ENCODE results near the gene RAB3GAP2.
A peak's percentile ranks its signal among the peaks of the same experiment; 100 is the strongest.
"Not testable (repeated sequence)": the region's sequence is repeated elsewhere in the genome, so short reads cannot be mapped to it uniquely, and the experiment has no call there.

The RAB3GAP2 gene, protein sequence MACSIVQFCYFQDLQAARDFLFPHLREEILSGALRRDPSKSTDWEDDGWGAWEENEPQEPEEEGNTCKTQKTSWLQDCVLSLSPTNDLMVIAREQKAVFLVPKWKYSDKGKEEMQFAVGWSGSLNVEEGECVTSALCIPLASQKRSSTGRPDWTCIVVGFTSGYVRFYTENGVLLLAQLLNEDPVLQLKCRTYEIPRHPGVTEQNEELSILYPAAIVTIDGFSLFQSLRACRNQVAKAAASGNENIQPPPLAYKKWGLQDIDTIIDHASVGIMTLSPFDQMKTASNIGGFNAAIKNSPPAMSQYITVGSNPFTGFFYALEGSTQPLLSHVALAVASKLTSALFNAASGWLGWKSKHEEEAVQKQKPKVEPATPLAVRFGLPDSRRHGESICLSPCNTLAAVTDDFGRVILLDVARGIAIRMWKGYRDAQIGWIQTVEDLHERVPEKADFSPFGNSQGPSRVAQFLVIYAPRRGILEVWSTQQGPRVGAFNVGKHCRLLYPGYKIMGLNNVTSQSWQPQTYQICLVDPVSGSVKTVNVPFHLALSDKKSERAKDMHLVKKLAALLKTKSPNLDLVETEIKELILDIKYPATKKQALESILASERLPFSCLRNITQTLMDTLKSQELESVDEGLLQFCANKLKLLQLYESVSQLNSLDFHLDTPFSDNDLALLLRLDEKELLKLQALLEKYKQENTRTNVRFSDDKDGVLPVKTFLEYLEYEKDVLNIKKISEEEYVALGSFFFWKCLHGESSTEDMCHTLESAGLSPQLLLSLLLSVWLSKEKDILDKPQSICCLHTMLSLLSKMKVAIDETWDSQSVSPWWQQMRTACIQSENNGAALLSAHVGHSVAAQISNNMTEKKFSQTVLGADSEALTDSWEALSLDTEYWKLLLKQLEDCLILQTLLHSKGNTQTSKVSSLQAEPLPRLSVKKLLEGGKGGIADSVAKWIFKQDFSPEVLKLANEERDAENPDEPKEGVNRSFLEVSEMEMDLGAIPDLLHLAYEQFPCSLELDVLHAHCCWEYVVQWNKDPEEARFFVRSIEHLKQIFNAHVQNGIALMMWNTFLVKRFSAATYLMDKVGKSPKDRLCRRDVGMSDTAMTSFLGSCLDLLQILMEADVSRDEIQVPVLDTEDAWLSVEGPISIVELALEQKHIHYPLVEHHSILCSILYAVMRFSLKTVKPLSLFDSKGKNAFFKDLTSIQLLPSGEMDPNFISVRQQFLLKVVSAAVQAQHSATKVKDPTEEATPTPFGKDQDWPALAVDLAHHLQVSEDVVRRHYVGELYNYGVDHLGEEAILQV (N-terminal part only)

DNA sequence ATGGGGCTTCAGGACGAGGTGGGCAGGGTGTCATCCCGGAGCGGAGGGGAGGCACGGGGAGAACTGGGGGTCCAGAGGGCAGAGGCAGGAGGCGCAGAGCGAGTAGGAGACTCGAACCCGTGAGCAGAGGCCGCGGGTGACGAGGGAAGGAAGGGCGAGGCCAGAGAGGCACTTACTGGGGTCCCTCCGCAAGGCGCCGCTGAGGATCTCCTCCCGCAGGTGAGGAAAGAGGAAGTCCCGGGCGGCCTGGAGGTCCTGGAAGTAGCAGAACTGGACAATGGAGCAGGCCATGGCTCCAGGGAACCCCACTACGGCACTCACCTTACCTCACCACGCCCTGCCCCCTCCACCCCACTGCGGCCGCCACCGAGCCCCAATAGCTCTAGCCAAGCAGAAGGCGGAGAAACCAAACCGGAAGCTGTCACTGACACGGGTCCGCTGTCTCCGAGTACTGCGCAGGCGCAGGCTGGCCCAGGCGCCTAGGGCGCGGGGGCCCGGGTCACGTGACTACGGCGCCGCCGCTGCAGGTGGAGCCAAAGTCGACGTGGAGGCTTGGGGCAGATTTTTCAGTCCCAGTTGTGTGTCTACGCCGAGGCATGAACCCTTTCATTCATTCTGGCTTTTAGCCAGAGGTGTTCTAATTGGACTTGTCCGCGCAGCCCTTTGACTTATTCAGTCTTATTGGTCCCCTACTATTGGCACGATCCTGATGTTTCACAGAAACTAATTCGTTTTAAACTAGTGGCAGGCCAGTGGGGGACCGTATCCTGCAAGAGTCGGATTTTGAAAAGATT, at the start of gene RAB3GAP2:
Gene RAB3GAP2, minus strand, starts transcription at position 407 of the 794 bp plus-strand sequence. Its CDS starts 116 bp downstream, at position 291.
- peak; percentile 75 for DNase-seq

DNA sequence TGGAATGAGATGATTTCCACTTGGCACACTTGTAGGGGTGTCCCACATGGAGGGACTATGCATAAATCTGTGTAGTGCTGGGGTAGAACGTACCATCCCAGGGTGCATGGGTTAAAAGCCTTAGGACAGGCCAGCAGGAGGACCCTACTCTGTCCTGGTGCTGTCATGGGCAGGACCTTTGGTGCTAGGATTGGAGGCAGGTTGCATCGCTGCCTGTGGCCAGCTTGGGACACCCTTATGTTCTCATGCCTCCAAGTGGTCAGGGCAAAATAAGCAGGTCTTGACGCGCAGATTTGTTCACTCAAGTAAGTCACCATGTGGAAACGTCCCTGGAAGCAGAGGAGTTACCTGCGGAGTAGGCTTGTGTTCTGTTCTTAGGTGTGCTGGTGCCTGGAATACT, 49.5 kb upstream of the RAB3GAP2 start:
- no peak for DNase-seq

DNA sequence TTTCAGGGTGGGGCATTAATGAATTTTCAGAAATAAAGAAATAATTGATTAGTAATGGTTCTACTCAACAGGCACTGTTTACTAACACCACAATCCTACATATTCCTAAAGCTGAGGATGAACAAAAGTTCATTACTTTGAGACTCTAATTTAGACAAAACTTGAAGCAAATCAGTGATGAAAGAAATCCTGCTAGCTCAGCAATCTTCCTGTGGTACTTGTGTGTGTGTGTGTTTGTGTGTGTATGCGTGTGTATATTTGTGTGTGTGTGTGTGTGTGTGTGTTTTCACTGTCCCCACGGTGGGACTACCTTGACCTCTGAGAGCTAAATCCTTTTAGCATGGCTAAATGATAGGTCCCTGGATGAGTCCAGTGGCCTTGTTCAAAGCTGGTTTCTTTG, 48.5 kb upstream of the RAB3GAP2 start:
- no peak for DNase-seq

DNA sequence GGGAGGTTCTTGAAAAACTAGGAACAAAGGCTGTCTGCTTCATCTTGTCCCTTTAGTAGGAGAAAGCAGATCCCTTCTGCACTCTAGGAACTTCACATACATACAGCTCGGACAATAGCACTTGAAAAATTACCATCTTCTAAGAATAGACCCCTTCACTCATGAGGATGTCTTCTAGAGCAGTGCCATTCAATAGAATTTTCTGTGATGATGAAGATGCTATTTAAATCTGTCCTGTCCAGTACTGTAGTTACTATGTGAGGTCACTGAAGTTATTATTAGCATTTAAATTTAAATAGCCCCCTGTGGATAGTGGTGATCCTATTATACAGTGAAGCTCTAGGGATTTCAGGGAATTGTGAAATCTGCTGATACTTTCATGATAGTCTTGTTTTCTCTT, 46.4 kb upstream of the RAB3GAP2 start:
- DNase-seq, result no peak

DNA sequence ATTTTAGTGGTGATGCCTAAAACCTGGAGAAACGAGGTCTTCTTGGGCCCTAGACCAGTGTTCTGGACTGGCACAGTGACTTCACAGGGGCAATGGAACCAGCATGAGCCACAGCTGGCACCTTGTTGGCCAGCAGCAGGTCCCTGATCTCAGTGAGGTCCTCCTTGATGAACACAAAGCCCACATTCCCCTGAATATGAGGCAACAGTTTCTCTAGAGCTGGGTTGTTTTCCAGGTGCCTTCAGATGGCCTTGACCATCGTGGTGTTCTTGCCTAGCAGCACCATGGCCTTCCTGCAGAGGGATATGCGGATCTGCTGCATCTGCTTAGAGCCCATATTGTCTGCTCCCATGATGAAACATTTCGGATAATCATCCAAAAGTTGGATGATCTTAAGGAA, 44.9 kb upstream of the RAB3GAP2 start:
- no peak for DNase-seq

DNA sequence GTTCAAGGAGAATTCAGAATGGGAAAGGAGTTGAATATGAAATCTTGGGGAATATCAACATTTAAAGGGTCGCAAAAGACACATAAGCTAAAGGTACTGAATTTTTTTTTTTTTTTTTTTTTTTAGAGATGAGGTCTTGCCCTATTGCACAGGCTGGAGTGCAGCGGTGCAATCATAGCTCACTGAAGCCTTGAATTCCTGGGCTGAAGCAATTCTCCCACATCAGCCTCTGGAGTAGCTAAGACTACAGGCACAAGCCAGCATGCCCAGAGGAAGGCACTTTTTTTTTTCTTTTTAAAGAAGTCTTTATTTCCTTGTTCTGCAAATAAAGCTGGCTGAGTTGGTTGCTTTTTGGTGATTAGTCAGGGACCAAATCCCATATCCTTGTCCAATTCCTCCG, 44.1 kb upstream of the RAB3GAP2 start:
- no peak for DNase-seq

DNA sequence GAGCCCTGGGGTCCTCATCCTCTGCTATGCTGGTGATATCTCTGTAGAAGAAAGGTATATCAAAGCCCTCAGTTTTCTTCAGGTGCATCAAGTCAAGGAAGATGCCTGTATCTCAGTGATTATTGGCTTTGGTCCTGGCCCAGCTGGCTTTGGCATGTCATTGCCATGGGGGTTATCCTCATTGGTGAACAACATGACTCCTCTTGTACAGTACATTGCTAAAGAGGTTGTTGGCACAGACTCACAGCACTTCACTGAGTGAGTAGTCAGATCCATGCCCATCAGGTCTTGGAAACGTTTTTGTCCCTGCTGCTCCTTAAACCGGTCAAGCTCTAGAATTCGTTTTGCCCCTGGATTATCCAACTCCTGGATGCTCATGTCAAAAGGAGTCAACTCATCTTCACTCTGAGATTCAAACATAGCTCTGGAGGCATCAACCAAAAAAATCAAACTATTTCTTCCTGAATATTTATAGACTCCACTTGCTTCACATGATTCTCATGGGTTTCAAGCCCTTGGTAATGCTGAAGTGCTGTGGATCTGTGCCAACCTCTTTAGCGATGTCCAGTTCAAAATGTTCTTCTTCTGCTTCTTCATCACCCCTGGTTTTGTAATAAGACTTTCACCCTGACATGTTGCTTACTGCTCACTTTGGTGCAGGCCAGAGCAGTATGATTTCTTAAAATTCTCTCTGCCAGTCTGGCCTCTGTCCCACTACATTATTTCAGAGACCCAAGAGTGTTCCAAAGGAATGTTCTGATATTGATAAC, 43.0 kb upstream of the RAB3GAP2 start:
- no peak for DNase-seq

DNA sequence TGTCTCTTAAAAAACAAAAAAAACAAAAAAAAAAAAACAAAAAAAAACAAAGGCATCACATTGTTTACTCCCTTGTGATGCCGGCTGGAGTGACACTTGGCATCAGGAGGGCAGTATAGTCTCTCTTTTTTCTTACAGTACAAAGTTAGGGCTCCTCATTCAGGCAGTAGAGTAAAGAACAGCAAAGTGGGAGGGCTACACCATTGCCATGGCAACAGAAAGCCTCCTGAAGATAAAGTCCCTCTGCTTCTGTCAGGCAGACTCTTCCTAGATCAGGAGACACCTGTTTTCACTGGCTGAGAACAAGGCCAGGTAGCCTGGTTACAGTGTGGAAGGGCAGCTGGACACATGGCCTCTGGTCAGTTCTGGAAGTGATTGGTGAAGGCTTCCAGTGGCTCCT, 41.3 kb upstream of the RAB3GAP2 start:
- no peak for DNase-seq

DNA sequence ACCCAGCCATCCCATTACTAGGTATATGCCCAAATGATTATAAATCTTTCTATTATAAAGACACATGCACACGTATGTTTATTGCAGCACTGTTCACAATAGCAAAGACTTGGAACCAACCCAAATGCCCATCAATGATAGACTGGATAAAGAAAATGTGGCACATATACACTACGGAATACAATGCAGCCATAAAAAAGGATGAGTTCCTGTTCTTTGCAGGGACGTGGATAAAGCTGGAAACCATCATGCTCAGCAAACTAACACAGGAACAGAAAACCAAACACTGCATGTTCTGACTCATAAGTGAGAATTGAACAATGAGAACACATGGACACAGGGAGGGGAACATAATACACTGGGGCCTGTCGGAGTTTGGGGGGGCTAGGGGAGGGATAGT, 37.9 kb upstream of the RAB3GAP2 start:
- not testable (repeated sequence) for DNase-seq

DNA sequence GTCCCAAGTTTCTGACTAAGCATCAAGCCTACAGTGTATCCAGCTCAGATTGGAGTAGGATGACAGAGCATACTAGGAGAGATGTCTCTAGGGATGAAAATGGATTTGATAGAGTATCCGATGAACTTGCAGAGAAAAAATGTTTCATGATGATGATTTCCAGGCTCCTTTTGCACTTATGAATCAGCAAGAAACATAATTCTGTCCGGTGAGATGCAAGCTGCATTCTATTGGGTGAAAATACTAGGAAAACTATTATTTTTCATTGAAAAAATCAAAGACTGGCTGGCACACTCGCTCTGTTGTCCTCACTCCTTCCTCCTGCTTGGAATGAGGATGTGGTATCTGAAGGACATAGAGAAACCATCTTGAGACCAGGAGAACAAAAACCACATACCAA, 35.4 kb upstream of the RAB3GAP2 start:
- DNase-seq, result no peak

DNA sequence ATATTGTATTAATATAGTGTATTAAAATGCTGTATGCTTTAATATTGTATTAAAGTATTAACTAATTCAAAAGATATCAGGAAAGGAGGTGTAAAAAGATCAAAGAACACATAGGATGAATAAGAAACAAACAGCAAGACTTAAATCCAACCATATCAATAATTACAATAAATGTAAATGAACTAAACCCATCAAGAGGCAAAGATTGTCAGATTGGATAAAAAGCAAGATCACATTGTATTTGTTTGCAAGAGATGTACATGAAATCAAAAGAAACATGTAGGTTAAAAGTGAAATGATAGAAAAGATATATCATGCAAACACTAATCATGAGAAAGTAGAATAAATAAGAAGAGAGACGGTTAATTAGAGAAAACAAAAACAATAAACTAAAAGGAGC, 34.1 kb upstream of the RAB3GAP2 start:
- no peak for DNase-seq

DNA sequence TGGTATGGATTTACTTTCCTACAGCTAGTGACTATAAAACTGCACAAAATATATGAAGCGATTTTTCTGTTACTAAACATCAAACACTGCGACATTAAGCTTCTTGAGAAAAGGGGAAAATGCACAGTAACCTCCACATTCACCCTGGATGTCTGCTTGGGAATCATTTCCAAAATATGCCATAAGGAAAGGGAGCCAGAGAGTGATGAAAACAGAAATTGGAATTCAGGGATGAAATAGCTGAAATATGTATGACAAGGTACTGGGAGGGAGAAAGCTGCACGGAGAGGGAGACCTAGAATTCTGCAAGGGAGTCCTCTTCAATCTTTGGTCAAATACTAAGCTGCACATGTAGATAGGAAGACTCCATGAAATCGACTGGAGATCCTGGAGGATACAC, 31.6 kb upstream of the RAB3GAP2 start:
- no peak for DNase-seq

DNA sequence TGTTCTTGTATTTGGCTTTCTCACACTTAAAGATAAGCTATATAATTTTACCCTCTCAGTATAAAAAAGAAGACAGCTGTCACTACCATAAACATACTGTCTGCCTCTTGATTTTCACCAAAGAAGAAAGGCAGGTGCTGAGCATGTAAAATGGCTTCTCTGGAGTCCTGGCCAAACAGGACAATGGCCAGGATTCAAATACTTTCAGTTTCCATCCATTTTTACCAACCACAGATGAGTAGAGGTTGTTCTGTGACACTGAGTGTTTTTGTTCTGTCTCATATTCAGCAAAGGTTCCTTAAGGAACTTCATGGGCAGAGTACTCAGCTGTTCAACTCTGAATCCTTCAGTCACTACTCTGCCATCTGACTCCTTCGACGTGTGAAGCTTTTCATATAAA, 29.4 kb upstream of the RAB3GAP2 start:
- no peak for DNase-seq

DNA sequence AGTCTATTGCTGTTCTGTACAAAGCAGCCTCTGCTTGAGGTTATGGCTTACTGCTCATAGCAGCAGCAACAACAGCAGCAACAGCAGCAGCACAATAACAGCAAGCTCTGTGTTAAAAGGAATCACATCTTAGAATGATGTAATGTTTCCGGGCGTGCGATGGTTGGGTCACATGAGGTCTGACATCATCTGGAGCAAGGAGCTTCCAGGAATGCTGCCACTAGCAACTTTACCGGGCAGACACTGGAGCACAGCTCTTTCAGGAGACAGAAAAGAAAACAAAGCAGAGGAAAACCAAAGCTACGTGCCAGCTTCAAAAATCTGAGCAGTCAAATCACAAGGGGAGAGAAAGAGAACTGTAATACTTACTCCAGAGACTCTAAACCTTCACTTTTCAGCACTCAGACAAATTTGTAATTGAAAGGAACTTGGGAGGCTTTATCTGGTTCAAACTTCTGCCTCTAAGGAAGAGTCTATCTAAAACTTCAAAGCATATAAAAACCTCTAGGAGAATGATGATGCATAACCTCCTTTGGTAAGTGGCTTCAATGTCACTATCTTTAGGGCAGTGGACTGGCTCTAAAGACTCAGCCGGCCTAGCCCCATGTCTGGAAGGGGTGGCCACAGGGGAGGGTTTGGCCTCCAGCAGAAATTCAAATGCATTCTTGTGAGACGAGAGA, 28.3 kb upstream of the RAB3GAP2 start:
- no peak for DNase-seq

DNA sequence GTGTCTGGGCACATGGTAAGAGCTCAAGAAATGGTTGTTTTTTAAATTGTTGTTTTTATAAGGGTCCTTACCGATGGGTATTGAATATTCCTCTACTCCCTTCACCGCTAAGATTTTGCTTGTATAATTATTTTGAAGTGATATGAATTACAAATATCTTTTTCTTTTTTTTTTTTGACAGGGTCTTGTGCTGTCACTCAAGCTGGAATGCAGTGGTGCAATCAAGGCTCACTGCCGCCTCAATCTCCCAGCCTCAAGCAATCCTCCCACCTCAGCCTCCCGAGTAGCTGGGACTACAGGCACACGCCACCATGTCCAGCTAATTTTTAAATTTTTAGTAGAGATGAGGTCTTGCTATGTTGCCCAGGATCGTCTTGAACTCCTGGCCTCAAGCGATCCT, 27.1 kb upstream of the RAB3GAP2 start:
- DNase-seq, result no peak

DNA sequence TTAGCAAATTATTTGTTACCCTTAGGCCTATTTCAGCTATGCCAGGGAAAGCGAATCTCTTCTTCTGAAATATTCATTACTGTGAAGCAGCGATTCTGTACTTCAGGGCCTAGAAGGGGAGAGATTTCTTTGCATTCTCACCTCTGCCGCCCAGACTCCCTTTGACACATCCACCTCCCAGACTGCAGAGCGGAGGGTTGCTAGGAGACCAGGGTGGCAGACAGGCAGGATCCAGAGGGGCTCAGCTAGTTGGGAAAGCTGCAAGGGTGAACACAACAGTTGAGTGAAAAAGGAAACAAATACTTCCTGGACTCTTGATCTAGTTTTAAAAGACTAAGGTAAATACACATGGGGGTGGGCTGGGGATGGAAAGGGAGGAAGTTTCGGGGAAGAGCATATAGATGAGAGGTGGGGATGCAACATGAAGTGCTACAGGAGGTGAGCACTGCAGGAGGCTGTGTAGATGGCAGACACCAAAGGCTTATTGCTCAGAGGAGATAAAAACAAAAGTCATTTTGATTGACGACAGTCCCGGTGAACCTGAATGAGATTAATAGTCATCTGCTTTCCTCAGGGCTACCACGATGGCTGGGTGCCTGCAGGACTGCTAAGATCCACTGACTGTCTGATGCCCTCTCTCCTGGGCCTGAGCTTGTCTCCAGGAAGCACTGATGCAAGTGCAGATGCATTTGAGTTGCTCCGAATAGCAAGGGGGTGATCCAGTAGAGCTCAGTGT, 26.4 kb upstream of the RAB3GAP2 start:
- DNase-seq, result no peak

DNA sequence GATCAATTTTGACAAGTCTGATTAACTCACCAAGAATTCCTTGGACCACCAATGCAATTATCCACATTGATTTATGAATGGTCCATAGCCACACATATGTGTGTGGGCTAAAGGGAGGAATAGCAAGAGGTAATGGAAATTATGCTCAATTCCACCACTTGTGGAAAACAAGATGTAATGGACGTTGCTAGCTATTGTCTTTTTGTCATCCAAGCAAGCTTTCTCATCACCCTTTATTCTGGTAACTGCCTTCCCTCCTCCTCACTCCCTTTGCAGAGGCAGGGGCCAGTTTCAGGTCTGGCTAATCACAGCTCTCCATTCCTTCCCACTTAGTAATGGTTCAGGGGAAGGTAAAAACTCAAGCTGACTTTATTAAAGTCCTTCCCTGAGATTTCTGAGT, 24.7 kb upstream of the RAB3GAP2 start:
- no peak for DNase-seq

DNA sequence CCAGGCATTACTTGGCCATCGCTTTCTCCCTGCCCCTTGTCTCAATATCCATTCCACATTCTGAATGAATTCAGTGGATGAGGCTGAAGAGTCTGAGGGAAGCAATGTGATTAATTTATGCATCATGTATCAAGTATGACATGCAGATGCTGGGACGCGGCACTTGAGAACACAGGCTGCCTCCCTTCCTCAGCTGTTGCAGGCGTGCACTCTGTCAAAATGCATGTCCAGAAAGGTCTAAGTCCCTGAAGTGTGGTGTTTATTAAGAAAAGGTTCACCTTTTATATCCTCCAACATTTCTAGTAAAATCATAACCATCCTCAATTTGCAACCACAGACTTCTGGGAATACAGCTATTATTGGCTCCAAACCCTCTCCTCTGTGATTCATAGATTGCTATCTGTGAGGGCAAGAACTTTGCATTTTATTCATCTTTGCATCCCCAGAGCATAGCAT, 22.6 kb upstream of the RAB3GAP2 start:
- no peak for DNase-seq

DNA sequence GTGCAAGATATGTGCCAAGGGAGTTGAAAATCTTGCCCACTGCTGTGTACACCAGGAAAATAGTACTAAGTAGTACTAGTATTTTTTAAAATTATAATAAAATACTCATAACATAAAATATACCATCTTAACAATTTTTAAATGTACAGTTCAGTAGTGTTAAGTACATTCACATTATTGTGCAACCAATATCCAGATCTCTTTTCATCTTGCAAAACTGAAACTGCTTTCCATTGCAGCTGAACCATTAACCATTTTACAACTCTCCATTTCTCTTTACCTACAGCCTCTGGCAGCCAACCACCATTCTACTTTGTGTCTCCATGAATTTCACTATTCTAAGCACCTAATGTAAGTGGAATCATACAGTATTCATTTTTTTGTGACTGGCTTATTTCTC, 19.3 kb upstream of the RAB3GAP2 start:
- DNase-seq, result no peak

DNA sequence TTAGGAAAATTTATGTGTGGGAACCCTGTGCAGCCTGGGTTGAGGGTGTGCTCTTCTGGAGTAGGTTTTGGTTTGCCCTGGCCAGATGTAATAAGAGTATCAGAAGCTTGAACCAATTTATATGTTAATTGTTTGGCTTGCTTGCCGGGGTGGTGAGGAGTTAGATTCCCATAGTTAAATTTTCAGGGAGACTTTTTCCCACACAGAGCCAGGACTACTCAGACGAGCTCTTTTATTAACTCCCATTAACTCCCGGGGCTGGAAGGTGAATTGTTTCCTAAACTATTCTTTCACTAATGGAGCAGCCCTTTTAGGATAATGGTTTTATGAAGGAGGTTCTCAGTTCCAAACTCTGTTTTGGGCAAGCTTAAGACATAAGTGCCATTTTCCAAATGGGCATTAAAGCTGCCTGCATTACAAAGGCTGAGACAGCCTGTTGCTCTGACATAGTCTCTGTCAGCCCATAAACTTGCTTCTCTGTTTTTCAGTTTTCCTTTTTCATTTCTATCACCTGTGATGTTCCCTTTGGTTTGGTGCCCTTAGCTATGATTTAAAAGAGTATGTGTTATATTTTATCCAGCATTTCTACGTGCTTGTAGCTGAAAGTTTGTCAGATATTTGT, 18.0 kb upstream of the RAB3GAP2 start:
- no peak for DNase-seq
